ENCODE data around the gene USP7.

DNA sequence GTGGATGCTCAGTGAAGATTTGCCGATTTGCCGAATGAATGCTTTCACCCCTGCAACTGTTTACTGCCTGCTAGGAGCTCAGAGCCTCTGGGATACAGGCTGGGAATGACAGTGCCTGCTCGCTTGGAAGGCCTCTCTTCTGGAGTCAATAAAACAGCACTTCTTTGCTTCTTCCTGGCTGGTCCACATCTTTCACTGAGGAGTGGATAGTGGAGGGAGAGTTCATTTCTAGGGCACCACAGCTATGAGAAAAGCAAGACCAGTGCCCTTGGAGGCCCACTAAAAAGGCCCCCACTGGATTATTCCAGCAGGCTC, 3.1 kb upstream of the USP7 start:
- TF ChIP-seq, protein P1, sequence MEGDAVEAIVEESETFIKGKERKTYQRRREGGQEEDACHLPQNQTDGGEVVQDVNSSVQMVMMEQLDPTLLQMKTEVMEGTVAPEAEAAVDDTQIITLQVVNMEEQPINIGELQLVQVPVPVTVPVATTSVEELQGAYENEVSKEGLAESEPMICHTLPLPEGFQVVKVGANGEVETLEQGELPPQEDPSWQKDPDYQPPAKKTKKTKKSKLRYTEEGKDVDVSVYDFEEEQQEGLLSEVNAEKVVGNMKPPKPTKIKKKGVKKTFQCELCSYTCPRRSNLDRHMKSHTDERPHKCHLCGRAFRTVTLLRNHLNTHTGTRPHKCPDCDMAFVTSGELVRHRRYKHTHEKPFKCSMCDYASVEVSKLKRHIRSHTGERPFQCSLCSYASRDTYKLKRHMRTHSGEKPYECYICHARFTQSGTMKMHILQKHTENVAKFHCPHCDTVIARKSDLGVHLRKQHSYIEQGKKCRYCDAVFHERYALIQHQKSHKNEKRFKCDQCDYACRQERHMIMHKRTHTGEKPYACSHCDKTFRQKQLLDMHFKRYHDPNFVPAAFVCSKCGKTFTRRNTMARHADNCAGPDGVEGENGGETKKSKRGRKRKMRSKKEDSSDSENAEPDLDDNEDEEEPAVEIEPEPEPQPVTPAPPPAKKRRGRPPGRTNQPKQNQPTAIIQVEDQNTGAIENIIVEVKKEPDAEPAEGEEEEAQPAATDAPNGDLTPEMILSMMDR (IDR thresholded peaks at IDR 0.05), result no peak
- TF ChIP-seq POLR2AphosphoS5 (IDR thresholded peaks at IDR 0.05), result no peak

All from gastroesophageal sphincter (tissue), 3 donors.